ENCODE data around the gene GPC5.

Gene GPC5

DNA sequence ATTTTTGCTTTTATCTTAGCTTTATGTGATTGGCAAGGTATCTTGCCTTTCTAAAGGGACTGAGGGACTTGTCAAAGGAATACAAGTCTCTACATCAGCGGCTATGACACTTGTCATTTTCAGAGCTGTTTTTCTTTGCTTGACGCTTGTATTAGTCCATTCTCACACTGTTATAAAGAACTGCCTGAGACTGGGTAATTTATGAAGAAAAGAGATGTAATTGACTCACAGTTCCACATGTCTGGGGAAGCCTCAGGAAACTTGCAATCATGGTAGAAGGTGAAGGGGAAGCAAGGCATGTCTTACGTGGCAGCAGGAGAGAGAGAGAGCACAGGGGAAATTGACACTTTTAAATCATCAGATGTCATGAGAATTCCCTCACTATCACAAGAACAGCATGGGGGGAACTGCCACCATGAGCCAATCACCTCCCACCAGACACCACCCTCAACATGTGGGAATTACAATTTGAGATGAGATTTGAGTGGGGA lies 128.2 kb downstream of the GPC5 start:
- H3K4me3 ChIP-seq, result no peak overlapping the region
- H3K9ac ChIP-seq, result no peak overlapping the region
- H3K9me3 ChIP-seq, result 0 out of 2 replicates have a peak, but pooled peaks cover 6% of the 10 kb centered on the region
- H4K20me1 ChIP-seq, result no peaks in the 10 kb centered on the region
- no peak overlapping the region for H3K27ac ChIP-seq
- H3K36me3 ChIP-seq, result no peaks in the 10 kb centered on the region
- TF ChIP-seq Cebpa-rat (IDR thresholded peaks at IDR 0.05), result no peak
- no peaks in the 10 kb centered on the region for H3K4me1 ChIP-seq
- H3K27me3 ChIP-seq, result no peaks in the 10 kb centered on the region
- no peak overlapping the region for H3K4me2 ChIP-seq

DNA sequence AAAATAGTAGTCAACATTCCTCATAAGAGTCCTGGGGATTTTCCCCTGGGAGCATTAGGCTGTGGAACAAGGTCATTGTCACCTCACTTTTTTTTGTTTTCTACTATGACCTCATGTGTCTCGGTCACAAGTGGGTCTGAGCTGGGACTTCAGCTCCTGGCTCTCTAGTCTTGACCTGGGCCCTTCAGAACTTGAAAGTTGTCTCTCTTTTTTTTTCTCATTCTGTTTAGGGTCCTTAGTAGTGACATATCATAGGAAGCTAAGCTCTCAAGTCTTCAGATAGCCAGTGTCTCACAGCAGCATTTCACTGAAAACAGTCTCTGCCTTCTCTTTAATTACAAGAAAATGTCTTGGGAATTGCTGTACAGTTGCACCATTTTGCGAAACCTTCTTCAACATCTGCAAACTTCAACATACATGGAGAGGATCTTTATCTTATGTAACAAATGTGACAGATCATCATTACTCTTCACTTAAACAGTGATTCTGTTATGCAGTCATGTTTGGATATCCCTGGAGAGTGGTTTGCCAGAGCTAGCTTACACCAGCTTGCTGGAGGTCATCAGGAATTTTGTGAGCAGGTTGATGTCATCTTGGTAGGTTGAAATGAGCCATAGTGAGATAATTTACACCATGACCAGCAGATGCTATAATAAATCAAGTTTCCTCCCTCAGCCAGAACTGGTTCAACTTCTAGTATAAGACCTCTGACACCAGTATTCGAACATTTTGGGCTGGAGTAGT lies 131.5 kb downstream of the GPC5 start:
- Histone ChIP-seq H3K27ac (no peak overlapping the region), H3K4me2 (no peak overlapping the region), H4K20me1 (no peaks in the 10 kb centered on the region), H3K4me1 (no peaks in the 10 kb centered on the region), H3K9ac (no peak overlapping the region), H3K4me3 (no peak overlapping the region), H3K36me3 (no peaks in the 10 kb centered on the region), H3K9me3 (0 out of 2 replicates have a peak, but pooled peaks cover 6% of the 10 kb centered on the region), H3K27me3 (no peaks in the 10 kb centered on the region)
- TF ChIP-seq Cebpa-rat (IDR thresholded peaks at IDR 0.05), result no peak

DNA sequence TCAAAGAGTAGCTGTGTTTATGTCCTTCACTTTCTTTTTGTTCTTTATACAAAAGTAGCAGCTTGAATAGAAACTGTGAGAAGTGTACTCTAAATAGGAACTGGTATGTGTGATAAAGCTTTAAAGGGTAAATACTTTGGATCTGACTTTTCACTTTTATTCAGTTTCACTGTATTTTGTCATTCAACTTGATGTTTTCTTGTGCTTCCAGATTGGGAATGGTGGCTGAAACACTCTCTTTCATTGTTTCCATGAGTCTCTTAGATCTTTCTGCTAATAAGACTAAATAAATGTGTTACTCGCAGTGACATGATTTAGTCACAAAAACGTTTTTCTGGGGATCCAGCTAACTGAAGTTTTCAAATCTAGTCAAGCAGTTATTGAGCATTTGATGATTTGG lies 133.2 kb downstream of the GPC5 start:
- no peaks in the 10 kb centered on the region for H3K4me1 ChIP-seq
- no peak for TF ChIP-seq Cebpa-rat (IDR thresholded peaks at IDR 0.05)
- H3K4me2 ChIP-seq, result no peak overlapping the region
- no peaks in the 10 kb centered on the region for H3K27me3 ChIP-seq
- H3K9me3 ChIP-seq, result 0 out of 2 replicates have a peak, but pooled peaks cover 6% of the 10 kb centered on the region
- no peak overlapping the region for H3K4me3 ChIP-seq
- no peaks in the 10 kb centered on the region for H3K36me3 ChIP-seq
- H3K27ac ChIP-seq, result no peak overlapping the region
- H3K9ac ChIP-seq, result no peak overlapping the region
- no peaks in the 10 kb centered on the region for H4K20me1 ChIP-seq

DNA sequence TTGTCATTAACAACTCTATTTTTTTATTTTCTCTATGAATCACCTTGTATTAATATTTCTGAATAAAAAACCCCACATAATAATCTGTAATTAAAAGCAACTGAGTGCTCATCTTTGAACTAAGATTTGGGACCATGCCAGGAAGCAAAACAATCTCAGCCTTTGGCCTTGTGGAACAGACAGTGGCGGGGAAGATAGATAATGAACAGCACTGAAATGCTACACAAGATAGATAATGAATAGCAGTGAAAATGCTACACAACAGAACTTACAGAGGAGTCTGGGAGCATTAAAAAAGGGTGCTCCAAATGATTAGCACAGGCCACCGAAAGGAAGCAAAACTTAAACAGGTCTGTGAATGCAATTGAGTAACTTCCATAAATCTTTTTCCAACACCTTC lies 134.9 kb downstream of the GPC5 start:
- Histone ChIP-seq H3K4me3 (no peak overlapping the region), H3K4me2 (no peak overlapping the region), H3K9ac (no peak overlapping the region), H4K20me1 (no peaks in the 10 kb centered on the region), H3K4me1 (no peaks in the 10 kb centered on the region), H3K9me3 (no peaks in the 10 kb centered on the region), H3K27ac (no peak overlapping the region), H3K36me3 (no peaks in the 10 kb centered on the region), H3K27me3 (no peaks in the 10 kb centered on the region)
- no peak for TF ChIP-seq Cebpa-rat (IDR thresholded peaks at IDR 0.05)

DNA sequence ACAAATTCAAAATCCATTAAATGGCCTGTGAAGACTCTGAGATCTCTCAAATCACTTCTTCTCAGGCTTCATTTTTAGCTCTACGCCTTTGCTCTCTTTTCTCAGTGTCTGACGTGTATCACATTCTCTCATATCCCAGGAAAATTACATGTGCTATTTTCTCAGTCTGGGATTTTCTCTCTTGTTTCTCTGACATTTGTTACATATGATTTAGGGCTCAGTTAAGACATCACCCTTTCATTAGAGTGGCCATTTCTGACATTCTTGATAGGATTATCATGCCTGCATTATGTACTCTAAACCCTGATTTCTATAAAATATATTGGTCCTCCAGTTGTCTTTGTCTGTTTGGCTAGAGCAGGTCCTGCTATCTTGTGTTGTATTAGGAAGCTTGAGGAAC lies 136.6 kb downstream of the GPC5 start:
- H3K9me3 ChIP-seq, result no peaks in the 10 kb centered on the region
- H3K9ac ChIP-seq, result no peak overlapping the region
- no peak overlapping the region for H3K4me3 ChIP-seq
- no peak overlapping the region for H3K27ac ChIP-seq
- no peaks in the 10 kb centered on the region for H3K4me1 ChIP-seq
- no peaks in the 10 kb centered on the region for H3K36me3 ChIP-seq
- TF ChIP-seq Cebpa-rat (IDR thresholded peaks at IDR 0.05), result no peak
- H4K20me1 ChIP-seq, result no peaks in the 10 kb centered on the region
- H3K4me2 ChIP-seq, result no peak overlapping the region
- no peaks in the 10 kb centered on the region for H3K27me3 ChIP-seq

DNA sequence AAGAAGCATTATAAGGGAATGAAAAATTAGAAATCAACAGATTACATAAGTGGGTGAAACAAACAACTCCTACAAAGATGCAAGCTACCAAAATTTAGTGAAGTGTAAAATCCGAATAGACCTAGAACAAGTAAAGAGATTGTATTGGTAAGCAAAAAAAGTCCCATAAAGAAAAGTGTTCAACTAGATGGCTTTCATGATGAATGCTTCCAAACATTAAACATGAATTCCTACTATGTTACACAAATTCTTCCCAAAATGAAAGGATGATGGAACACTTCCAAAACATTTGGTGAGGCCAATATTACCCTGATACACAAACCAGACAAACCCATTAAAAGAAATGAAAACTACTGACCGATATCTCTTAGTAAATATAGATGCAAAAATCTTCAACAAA lies 139.0 kb downstream of the GPC5 start:
- Histone ChIP-seq H3K27me3 (no peaks in the 10 kb centered on the region), H3K4me3 (no peak overlapping the region), H3K9ac (no peak overlapping the region), H3K4me1 (no peaks in the 10 kb centered on the region), H3K27ac (no peak overlapping the region), H3K9me3 (no peaks in the 10 kb centered on the region), H3K36me3 (no peaks in the 10 kb centered on the region), H3K4me2 (no peak overlapping the region), H4K20me1 (no peaks in the 10 kb centered on the region)
- no peak for TF ChIP-seq Cebpa-rat (IDR thresholded peaks at IDR 0.05)

DNA sequence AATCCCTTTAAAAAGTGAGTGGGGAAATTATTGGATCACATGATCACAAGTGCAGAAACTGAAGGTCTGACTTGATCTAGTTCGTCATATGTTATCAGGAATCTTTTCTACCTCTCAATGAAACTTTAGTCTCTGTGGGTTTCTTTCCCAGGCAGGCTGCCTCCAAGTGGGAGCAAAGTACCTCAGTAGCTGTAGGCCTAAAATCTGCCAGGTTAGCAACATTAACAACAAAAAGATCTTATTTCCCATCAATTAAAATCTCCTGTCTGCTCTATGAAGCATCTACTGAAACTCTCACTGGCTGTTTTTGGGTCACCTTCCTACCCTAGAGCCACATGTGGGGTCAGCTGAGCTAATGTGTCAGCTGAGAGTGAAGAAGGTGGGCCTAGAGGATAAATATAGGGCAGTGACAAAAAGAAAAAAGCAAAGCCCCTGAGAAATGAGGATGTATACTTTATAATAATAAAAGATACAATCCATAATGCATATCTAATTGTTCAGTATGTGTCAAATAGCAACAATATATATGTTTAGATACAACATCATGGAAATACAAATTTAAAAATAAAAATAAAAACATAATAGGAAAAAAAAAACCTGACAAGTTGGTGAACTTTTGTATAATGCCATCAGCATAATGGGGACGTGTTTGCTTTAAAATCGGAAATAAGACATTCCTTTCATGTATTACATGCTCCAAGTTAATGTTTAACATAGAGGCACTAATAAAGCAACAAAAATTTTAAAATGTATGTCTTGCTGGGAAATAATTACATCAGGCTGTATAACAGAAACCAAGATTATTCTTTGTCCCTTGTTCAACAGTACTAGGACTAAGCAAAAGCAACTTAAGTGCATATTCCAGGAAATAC lies 141.1 kb downstream of the GPC5 start:
- H3K9ac ChIP-seq, result no peak overlapping the region
- H4K20me1 ChIP-seq, result no peaks in the 10 kb centered on the region
- no peaks in the 10 kb centered on the region for H3K4me1 ChIP-seq
- no peak for TF ChIP-seq Cebpa-rat (IDR thresholded peaks at IDR 0.05)
- H3K4me3 ChIP-seq, result no peak overlapping the region
- no peaks in the 10 kb centered on the region for H3K9me3 ChIP-seq
- no peak overlapping the region for H3K4me2 ChIP-seq
- H3K27me3 ChIP-seq, result no peaks in the 10 kb centered on the region
- no peak overlapping the region for H3K27ac ChIP-seq
- no peaks in the 10 kb centered on the region for H3K36me3 ChIP-seq

DNA sequence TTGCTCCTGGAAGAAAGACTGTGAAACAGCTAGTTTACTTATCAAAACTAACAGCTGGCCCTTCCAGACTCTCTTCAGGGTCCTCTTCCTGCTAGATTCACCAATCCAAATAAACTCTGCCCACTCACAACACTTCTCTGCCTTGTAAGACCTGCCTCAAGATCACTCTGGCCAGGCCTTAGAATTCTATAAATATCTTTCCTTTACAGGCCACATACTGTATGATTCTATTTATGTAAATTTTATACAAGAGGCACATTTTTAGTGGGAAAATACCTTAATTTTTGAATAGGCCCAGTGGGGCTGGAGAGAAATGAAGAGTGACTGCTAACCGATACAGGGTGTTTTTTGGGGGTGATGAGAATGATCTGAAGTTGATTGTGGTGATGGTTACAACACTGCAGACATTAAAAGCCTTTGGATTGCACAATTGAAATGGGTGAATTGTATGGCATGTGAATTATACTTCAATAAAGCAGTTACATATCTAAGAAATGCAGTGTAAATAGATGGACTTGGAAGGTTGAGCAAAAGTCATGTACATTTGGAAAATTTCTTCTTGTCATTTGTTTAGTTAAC lies 141.8 kb downstream of the GPC5 start:
- Histone ChIP-seq H3K27ac (no peak overlapping the region), H4K20me1 (no peaks in the 10 kb centered on the region), H3K4me3 (no peak overlapping the region), H3K36me3 (no peaks in the 10 kb centered on the region), H3K27me3 (no peaks in the 10 kb centered on the region), H3K9ac (no peak overlapping the region), H3K9me3 (no peaks in the 10 kb centered on the region), H3K4me1 (no peaks in the 10 kb centered on the region), H3K4me2 (no peak overlapping the region)
- no peak for TF ChIP-seq Cebpa-rat (IDR thresholded peaks at IDR 0.05)

DNA sequence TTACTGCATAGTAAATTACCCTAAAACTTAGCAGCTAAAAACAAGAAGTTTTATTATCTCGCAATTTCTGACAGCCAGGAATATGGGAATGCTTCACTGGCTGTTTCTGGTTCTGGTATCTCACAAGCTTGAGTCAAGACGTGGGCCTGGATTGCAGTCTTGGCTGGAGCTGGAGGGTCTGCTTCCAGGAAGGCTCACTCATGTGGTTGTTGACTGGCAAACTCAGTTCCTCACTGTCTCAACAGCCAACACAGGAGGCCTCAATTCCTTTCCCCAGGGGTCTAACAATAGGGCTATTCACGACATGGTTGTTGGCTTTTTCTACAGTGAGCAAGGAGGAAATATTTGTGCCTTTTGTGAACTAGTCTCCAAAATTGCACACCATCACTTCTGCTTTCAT lies 146.3 kb downstream of the GPC5 start:
- TF ChIP-seq Cebpa-rat (IDR thresholded peaks at IDR 0.05), result no peak
- H3K27ac ChIP-seq, result no peak overlapping the region
- H3K36me3 ChIP-seq, result no peaks in the 10 kb centered on the region
- no peak overlapping the region for H3K4me2 ChIP-seq
- H3K4me1 ChIP-seq, result no peaks in the 10 kb centered on the region
- H3K9me3 ChIP-seq, result no peaks in the 10 kb centered on the region
- no peak overlapping the region for H3K9ac ChIP-seq
- H3K4me3 ChIP-seq, result no peak overlapping the region
- no peaks in the 10 kb centered on the region for H3K27me3 ChIP-seq
- H4K20me1 ChIP-seq, result no peaks in the 10 kb centered on the region

DNA sequence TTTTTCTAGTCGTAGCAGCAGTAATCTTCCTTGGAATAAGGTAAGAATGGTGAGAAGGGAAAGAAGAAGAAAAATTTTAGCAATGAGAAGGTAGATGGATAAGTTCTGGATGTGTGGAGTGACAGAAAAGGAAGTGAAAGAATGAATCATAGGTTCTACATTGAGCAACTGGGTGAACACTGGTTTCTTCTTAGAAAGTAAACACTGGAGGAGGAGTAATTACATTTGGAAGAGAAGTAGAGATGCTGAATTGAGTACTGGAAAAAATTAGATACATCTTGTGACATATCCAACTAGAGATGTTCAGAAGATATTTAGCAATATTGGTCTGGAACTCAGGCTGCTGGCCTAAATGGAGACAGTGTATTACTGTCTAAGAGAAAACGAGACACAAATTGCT lies 148.5 kb downstream of the GPC5 start:
- H3K4me3 ChIP-seq, result no peak overlapping the region
- H3K27ac ChIP-seq, result no peak overlapping the region
- no peak overlapping the region for H3K9ac ChIP-seq
- no peaks in the 10 kb centered on the region for H4K20me1 ChIP-seq
- no peak for TF ChIP-seq Cebpa-rat (IDR thresholded peaks at IDR 0.05)
- H3K27me3 ChIP-seq, result no peaks in the 10 kb centered on the region
- no peak overlapping the region for H3K4me2 ChIP-seq
- no peaks in the 10 kb centered on the region for H3K9me3 ChIP-seq
- H3K36me3 ChIP-seq, result no peaks in the 10 kb centered on the region
- H3K4me1 ChIP-seq, result no peaks in the 10 kb centered on the region
